CD4-positive, alpha-beta T cell treated with Interferon gamma for 1 hour (primary cell): ENCODE data around the gene MRPS7.
"Not testable (repeated sequence)": the region's sequence is repeated elsewhere in the genome, so short reads cannot be mapped to it uniquely, and the experiment has no call there.

ENCODE experiments used
- DNase-seq: peaks from one replicate; pipeline ENCODE4 v3.0.0-alpha.2; 2020

MRPS7 gene

GRCh38 chr17:75244133-75244866, 17.4 kb upstream of the MRPS7 start:
- peak; percentile 30 for DNase-seq

- no peak for DNase-seq
These were observed 16.7 kb upstream of the MRPS7 start for GRCh38 chr17:75245011-75245410.

DNA sequence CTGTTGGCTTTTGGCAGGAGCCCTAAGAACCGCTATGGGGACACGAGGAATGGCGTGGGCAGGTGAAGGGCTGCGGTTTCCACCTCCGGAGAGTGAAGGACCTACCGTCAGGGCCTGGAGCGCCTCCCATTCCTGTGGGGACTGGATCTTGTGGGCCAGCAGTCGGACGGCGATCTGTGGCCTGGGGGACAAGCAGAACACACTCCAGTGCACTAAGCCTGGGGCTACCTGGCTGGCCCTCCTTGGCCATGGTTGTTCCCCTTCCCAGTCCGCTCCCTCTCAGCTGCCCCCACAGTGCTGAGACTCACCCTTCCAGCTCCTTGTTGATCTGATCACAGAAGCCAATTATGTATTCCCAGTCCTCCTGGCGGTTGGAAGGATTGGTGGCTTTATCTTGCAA, 15.3 kb upstream of the MRPS7 start:
- DNase-seq = no peak

GRCh38 chr17:75249564-75249963, 12.1 kb upstream of the MRPS7 start:
- DNase-seq = no peak

DNA sequence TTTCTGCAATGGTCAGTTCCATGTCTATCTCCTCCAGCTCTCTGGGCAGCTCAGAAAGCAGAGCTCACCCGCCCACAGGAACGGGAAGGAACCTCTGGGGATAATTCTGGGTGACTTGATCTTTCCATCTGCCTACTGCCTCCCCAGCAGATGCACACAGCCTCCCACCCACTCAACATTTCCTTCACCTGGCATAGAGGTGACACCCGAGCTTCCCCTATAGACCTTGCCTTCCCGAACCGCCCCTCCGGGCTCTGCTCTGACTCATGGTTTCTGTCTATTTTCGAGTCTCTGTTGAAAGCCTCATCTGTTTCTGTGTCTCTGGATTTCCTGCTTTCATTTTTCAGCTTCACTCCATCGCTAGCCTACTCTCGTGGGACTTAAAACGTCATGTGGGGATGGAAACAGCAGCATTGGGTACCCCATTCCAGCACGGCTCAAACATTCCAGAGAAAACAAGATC, 11.6 kb upstream of the MRPS7 start:
- DNase-seq = peak; percentile 24

DNA sequence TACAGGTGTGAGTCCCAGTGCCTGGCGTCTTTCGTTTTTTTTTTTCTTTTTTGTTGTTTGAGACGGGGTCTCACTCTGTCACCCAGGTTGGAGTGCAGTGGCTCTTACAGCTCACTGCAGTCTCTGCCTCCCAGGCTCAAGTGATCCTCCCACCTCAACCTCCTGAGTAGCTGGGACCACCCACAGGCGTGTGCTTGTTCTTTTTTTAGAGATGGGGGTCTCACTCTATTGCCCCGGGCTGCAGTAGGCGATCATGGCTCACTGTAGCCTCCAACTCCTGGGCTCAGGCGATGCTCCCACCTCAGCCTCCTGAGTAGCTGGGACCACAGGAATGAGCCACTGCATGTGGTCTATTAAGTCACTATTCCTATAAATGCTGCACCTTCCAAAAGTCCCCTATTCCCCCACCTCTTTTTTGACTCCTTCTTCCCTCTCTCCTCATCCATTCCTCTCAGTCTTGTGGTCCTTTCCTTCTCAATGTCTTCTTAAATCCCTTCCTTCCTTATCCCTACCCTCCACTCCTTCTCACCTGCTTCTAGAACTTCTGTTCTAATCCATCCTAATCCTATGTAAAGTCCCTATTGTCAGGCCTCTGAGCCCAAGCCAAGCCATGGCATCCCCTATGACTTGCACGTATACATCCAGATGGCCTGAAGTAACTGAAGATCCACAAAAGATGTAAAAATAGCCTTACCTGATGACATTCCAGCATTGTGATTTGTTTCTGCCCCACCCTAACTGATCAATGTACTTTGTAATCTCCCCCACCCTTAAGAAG, 9.5 kb upstream of the MRPS7 start:
- DNase-seq = no peak

DNA sequence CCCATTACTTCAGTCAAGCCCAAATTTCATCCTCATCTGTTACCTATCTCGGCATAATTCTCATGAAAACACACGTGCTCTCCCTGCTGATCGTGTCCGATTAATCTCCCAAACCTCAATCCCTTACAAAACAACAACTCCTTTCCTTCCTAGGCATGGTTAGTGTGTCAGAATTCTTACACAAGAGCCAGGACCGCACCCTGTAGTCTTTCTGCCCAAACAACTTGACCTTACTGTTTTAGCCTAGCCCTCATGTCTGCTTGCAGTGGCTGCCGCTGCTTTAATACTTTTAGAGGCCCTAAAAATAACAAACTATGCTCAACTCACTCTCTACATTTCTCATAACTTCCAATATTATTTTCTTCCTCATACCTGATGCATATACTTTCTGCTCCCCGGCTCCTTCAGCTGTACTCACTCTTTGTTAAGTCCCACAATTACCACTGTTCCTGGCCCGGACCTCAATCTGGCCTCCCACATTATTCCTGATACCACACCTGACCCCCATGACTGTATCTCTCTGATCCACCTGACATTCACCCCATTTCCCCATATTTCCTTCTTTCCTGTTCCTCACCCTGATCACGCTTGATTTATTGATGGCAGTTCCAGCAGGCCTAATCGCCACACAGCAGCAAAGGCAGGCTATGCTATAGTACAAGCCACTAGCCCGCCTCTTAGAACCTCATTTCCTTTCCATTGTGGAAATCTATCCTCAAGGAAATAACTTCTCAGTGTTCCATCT, 5.6 kb upstream of the MRPS7 start:
- DNase-seq = not testable (repeated sequence)

- not testable (repeated sequence) for DNase-seq
These were observed 4.5 kb upstream of the MRPS7 start for GRCh38 chr17:75257228-75257627.

GRCh38 chr17:75260641-75261335, 891 bp upstream of the MRPS7 start:
- peak; percentile 32 for DNase-seq

DNA sequence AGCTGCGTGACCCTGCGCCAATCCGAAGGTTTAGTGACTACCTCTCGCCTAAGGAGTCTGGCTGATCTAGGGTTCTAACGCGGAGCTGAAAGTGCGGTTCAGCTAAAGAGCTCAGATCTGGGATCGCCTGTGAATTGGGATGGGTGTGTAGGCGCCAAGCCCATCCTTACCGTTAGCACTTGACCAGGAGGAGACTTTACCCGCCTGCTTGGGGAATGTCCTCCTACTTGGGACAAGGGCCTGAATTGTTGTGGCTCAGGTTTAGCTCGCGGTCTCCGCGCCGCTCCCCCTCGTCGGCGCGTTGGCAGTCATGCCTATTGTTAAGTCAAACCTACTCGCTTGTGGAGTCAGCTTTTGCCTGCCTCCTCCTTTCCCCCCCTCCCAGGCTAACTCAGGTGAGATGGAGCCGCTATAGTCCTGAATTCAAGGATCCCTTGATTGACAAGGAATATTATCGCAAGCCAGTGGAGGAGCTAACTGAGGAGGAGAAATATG, 480 bp downstream of the MRPS7 start:
- DNase-seq = no peak

DNA sequence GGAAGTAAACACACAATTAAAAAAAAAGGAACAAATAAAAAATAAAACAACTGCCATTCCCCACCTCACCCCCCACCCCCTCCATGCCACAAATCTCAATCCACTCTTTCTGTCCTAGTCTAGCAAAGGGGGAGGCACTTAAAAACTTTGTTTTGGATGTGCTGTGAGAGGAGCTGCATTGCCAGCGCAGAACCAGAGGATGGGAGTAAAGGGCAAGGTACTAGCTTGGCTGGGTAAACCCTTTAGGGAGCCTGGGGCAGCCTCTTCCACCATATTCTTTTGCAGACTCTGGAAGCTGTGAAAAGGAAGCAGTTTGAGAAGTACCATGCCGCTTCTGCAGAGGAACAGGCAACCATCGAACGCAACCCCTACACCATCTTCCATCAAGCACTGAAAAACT, 1.4 kb downstream of the MRPS7 start:
- no peak for DNase-seq

DNA sequence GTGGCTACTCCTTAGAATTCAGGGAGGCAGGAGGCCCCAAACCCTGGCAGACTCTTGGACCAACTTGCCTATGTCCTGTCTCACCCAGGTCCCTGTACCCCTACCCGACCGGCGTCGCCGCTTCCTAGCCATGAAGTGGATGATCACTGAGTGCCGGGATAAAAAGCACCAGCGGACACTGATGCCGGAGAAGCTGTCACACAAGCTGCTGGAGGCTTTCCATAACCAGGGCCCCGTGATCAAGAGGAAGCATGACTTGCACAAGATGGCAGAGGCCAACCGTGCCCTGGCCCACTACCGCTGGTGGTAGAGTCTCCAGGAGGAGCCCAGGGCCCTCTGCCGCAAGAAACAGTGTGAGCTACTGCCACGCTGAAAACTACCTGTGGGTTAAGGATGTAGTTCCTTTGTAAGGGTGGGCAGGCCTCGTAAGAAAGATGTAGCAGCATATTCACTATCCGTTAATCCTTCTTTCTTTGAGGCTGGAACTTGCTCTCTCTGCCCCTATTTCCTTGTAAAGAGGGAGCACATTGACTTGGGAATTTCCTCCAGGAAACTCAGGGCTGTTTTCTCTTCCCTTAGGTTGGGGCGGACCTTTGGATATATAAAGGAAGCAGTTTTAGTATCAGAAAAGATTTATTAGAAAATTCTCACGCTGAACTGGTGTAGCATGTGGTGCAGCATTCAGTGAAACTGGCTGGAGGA, 4.1 kb downstream of the MRPS7 start:
- no peak for DNase-seq

DNA sequence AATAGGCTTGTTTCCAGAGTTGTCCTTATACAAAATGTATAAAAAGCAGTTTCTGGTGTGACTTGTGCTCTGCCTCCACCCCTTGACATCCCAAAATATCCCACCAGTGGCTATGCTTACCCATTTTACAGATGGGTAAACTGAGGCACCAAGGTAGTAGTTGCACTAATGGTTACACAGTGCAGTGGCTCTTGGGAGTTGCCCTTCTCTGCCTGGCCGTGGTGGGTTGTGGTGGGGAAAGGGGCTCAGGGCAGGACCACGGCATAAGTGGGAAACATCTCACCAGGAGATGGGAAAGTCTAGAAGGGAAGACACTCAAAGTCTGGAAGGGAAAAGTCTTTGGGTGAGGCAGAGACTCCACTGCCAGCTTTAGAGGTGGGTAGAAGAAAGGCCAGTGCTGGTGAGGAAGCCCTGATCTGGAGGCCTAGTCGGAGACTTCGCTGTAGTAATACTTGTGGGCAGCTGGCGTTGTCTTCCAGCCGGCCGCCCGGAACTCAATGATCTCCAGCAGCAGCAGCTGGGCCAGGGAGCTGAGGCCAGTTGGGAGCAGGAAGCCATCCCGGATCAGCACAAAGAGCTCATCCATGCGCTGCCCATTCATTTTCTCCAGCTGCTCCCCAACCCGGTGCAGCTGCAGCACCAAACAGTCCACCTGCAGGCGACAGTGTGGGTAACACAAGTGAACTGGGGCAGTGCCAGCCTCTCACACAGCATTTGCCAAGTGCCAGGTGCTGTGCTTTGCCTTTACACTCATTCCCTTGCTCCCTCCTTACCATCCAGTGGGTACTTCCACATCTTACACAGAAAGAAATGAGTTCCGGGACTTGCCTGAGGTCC, 4.9 kb downstream of the MRPS7 start:
- DNase-seq = no peak

- DNase-seq = no peak
These were observed 5.4 kb downstream of the MRPS7 start for GRCh38 chr17:75267153-75267410.

DNA sequence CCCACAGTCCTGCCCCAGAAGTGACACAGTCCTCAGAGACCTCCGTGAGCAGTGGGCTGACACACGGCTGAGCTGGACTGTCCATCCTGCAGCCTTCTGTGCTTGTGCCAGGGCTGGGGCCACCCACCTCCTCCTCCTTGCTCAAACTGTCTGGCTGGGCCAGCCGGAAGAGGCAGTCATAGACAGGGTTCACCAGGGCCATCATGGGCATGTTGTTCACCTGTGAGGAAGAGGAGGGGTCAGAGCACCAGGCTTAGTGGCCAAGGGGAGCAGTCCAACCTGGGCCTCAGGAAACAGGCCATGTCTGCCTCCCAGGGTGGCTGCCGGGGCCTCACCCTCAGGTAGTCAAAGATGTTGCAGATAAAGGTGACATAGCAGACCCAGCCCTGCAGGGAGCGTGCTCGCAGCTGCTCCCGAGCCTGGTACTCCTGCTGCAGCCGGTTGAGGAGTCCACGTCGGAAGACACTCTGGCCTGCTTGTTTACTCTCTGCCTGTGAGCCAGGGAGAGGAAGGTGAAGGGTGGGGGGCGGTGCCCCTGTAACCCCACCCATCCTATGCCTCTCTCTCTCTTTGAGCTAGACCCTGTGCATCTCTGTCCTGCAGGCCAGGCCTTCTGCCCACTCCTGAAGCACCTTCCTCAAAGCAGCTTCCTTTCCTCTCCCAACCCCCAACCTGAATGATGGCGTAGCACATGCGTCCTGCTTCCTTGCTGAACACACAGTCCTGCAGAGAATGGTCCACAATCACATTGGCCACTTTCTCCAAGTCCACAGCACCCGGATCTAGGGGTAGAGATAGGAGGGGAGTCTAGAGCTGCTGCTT, 5.9 kb downstream of the MRPS7 start:
- DNase-seq = no peak

GRCh38 chr17:75269844-75270217, 8.2 kb downstream of the MRPS7 start:
- no peak for DNase-seq

GRCh38 chr17:75270218-75270965, 8.7 kb downstream of the MRPS7 start:
- peak; percentile 55 for DNase-seq

- DNase-seq = no peak
These were observed 9.2 kb downstream of the MRPS7 start, which contains the start of gene MIF4GD for GRCh38 chr17:75270966-75271232. Gene MIF4GD (minus strand): TSS chr17:75271231. CDS start chr17:75270195, 1,036 bp downstream.

DNA sequence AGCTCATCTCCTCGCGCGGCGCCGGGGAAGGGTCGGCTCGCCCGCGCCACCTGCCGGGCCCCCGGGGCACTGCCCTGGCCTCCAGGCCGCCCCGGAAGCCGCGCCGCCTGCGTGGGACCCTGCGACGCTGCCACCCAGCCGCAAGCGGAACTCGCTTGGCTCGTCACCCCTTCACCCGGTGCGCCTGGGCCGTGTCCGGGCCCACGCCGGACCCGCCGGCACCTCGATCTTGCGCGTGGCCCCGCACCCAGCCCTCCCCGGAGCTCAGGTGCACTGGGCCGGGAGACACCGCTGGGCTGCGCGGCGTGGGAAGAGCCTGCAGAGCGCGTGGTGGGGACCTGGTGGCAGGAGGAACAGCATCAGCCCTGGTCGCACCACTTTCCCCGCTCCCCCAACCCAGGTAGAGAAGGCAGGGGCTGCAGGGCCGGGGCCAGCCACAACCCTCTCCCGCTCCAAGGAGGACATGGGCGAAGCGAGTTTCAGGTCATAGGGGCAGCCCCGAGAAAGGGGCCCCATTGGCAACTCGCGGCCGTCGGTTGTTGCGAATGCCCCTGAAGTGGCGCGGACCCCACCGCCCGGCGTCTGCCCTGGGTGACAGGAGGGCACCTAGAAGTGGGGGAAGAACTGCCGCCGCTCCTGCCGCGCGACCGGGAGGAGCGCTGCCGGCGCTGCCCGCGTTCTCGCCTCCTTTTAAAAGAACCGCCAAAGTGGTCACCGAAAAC, 9.7 kb downstream of the MRPS7 start:
- peak; percentile 86 for DNase-seq
